8988T (cell line): ENCODE data around the gene MED13L.

Experiments used
- DNase-seq: peaks from one replicate; pipeline ENCODE4 v3.0.0; 2011

MED13L gene

DNA sequence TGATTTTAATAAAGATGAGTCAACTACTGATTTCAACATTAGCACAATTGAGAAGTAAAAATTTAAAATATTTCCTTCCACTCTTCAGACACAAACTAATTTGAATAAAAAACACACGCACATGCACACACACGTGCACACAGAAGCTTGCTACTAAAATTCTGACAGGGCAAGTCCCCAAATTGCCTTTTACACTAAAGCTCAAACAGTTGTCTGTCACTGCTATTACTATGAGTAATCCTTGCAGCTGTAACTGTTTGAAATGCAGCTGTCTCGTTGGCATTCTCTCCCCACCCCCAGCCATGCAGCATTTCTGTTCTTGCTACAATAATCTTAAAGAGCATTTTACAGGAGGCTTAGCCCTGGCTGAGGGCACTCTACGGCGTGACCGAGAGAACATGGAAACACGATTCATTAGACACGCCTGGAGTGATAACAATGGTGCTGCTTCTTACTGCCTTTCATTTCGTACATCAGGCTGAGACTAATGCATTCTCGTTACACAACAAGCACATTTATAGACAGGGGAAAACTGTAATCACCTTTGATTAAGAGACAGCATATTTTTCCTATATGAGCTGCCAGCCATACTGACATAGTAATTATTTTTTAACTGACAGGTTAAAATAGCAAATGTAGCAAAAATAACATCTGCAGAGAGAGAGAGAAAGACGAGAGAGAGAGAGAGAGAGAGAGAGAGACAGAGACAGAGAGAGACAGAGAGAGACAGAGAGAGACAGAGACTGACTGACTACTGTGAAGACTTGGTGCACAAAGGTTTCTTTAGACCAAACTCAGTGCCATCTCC lies 153.8 kb downstream of the MED13L start:
- no peak for DNase-seq

DNA sequence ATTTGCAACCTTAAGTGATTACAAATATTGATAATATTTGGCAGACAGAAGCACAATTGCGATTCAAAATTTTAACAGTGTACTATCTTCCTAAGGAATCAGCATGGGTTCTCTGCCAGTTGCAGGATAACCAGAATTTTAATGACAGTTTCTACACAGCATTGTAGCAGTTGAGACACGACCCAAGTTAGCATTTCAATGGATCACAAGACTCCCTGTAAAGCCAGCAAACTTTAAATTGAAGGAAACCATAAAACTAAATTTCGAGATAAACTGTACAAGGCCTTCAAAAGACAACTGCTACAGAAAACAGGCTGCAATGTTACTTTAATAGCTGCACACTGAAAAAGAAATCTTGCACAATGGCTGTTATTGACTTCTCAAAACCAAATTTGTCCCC lies 154.9 kb downstream of the MED13L start:
- no peak for DNase-seq

DNA sequence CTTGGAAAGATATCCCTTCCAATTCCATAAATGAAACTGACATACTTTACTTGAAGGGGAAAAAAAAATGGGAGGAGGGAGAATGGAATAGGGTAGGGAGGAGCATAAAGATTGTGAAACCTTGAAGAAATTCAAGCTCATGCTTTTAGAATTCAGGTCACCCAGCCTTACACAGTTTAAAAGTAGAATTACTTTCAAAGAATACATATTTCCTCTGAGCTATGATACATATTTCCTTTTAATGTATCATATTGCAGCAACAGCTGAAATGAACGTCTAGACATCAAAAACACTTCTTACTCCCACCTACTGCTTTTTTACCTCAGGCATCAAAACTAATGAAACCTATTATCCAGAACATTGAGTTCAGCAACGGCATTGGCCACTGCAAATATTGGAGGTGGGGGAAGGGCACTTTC lies 156.0 kb downstream of the MED13L start:
- DNase-seq, result no peak

DNA sequence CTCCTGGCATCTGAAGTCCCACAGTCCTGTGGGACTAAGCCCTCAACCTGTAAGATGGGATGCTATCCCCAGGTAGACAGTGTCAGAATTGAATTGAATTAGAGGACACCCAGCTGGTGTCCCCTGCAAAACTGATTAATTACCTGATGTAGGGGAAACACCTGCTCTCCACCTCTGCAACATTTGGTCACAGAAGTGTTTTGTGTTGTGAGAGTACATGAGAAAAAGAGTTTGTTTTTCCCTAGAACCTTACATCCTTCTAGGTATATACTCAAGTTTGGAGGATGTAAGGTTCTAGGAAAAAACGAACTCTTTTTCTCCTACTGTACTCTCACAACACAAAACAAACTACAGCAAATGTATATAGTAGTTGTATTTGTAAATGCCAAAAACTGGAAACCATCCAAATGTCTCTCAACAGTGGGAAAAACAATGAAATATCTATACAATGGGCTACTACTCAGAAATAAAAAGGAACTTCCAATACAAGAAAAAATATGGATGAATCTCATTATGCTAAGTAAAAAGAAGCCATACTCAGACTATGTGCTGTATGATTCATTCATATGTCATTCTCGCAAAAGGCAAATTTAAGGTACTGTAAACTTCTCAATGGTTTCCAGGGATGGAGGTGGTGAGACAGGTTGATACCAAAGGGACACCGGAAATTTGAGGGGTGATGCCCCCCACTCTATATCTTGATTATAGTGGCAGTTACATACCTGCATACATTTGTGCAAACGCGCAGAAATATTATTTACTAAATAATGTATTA lies 160.7 kb downstream of the MED13L start:
- no peak for DNase-seq

DNA sequence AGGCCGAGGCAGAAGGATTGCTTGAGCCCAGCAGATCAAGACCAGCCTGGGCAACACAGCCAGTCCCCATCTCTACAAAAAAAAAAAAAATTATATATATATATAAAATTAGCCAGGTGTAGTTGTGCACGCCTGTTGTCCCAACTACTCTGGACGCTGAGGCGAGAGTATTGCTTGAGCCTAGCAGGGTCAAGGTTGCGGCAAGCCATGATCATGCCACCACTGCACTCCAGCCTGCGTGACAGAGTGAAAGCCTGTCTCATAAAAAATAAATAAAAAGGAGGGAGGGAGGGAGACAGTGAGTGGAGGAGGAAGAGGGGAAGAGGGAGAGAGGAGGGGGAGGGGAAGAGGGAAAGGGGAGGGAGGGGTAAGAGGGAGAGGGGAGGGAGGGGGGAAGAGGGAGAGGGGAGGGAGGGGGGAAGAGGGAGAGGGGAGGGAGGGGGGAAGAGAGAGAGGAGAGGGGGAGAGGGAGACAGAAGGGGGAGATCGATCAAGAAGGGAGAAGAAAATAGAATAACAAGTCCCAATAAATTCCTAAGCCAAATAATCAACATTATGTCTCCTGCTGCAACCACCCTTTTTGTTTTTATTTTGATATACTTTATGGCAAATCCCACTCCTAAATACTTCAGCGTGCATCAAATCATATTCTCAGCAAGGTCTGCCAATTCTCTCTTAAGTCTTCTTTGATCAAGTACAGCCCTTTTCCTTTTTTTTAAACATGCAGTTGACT lies 163.9 kb downstream of the MED13L start:
- no peak for DNase-seq

DNA sequence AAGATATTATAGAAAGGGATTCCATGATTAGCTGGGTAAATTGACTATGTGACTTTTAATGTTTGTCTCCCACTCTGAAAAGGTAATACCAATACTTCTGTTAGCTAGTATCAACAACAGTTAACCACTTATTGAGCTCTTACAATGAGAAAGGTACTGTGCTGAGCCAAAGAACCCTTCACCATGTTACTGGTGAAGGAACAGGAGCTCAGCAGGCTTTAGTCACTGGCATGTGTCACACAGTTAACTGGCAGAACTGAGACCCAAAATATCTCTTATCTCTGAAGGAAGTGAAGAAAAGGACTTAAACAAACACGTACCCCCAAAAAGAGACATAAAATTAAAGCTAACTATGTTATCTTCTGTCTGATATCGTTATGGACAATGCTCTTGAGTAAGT lies 170.6 kb downstream of the MED13L start:
- no peak for DNase-seq

DNA sequence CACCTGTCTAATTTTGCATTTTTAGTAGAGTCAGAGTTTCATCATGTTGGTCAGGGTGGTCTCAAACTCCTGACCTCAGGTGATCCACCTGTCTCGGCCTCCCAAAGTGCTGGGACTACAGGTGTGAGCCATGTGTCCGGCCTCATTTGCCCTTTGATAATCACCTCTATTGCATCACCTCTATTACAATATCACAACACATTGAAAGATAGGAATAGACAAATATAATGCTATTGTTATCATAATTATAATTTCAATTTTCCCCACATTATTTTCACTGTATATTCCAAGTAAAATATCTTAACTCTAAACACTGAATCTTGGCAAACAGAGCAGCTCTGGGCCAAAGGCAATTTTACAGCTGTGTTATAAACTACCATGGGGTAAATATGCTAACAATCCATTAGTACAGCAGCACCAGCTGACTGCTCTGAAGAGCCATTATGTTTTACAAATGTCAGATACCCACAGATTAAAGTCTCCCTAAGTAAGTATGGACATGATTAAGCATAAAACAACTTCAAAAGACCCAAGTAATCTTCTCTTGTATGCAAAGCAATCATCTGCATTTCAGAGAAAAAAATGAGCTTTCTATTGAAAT lies 173.2 kb downstream of the MED13L start:
- DNase-seq, result no peak

DNA sequence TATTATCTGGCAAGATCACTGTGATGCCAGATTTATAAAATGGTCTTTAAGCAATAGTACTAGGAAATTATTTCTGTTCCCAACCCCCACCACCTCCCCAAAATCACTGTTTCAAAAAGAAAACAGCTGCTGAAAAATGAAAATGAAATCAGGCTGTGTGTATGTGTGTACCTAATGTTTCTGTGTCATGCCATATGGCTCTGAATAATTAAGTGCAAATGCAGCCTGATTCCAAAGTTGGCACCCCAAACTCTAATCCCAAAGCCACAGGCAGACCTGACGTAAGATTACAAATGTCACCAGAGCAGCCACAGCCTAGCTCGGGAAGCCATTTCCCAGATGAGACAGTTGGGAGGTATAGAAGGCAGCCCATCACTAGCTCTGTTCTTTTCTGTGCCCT lies 175.5 kb downstream of the MED13L start:
- no peak for DNase-seq

DNA sequence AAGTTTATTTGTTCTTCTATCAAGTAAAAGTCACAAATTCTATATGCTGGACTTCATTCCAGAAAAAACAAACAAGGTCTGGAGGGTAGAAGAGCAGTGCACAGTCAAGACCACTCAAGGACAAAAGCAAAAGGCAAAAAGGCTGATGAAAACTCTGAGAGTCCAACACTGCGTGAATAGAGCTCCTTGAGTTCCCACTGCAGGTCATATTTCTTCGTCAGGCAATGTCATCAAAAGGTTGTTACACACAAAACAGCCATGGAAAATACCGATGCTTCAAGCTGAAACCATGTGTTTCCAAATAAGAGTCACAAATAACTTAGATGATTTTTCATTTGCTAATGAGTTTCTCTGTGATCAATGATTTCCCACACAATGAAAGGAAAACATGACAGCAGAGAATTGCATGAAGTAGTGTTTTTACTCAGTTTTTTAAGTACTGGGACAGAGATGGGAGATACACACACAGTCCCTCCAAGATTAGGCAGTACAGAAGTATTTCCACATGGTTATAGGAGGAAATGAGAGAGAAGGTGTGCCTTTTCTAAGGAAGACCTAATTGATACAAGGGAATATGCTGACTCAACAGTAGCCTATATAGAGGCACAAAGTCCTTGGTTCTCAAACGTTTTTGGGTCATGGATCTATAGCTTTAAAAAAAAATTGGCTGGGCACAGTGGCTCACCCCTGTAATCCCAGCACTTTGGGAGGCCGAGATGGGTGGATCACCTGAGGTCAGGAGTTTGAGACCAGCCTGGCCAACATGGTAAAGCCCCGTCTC lies 177.7 kb downstream of the MED13L start:
- no peak for DNase-seq

DNA sequence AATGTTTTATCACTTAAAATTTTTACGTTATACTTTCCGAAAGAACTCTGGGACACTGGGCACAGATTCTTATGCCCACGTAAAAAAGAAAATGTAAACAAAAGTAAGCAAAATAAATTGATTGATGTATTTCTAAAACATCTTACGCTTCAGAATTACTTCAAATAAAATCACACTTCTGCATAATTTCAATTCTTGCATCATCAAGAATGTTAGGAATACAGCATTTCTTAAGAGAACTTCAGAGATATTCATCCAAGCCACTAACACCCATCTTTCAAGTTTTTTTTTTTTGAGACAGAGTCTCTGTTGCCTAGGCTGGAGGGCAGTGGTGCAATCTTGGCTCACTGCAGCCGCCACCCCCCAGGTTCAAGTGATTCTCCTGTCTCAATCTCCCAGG lies 180.6 kb downstream of the MED13L start:
- DNase-seq, result no peak

DNA sequence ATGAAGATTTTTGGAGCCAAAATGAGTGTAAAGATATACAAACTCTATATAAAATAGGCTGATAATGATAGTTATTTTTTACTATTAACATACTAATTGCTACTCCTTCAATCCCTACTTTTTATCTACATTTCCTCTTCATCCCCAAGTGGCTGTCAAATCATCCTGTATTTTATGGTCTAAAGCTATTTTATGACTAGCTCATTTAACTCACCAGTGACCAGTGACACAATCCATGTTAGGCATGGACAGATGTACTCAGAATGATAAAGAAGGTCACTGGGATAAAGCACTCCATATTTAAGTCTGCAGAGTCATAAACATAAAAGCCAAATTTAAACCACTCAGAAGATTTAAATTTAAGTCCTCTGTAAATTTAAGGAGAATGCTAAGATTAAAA lies 183.0 kb downstream of the MED13L start:
- no peak for DNase-seq

DNA sequence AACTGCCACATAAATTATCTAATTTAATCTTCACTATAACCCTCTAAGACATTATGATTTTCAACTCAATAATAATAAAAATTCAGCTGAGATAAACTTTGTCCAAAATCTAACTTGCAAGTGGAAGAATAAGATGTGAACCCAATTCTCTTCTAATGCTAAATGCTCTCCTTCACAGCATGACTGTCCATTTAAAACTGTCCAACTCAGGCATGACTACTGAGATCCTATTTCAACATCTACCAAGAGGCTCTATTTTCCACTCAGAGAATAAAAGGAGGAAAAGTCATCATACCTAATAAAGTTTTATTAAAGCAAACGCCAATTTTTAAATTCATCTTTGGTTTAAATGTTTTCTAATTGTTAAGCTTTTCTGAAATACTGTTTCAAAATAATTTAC lies 183.6 kb downstream of the MED13L start:
- no peak for DNase-seq

DNA sequence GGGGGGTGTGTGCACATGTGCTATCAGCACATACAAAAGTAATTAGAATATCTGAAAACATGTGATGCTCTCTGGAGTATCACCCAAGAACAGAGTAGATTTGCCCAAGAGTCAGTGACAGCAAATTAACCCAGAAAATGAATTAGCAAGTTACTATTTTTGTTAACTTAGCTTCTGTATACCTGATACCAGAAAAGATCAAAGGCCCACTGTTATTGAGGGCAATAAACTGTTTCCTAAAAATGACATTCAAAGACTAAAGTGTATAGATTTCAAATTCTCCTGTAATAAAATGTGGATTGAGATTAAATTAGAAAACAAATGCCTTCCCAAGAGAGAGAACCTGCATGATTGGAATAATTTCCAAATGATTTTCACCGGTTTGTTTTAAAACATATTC lies 184.7 kb downstream of the MED13L start:
- no peak for DNase-seq

DNA sequence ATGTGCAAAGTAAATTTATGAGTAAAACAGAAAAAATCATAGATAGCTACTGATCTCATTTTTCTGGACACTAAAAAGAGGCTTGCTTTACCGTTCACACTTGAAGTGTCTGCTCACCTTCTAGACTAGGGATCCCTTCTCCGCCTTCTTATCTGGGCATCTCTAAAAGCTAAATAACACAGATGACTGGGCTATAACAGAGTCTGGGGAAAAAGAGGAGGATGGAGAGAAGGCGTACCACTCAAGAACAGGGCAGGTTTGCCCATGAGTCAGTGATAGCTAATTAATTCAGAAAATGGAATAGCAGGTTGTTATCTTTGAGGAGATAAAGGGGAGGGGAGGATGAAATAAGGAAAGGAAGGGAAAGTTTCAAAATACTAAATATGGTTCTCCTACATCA lies 185.3 kb downstream of the MED13L start:
- no peak for DNase-seq

DNA sequence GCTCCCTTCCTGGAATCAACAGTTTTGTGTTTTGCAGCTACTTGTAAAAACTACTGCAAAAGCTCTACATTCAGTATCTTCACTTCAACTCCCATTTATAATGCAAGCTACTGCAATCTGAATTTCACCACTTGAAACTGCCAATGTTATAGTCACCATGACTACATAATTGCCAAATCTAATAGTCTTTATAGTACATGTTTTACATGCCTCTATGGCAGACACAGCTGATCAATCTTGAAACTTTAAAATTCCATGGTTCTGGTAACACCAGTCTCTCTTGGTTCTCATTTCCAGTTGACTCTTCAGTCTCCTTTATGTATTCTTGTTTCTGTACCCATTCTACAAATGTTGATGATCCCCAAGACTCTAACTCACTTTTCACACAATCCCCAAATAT lies 185.9 kb downstream of the MED13L start:
- no peak for DNase-seq

DNA sequence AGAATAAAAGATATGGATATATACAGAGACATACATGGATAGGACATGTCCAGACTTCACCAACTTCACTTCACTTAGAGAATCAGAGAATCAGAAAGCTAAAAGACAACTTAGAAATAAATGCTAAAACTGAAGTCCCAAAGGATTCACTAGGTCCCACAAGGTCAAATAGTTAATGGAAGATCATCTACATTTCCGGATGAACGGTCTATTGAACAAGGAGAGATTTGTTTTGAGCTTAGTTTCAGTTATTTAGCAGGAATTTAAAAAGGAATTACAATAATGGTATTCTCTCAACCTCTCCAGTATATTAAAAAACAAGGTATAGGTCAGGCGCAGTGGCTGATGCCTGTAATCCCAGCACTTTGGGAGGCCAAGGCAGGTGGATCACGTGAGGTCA lies 187.0 kb downstream of the MED13L start:
- no peak for DNase-seq

DNA sequence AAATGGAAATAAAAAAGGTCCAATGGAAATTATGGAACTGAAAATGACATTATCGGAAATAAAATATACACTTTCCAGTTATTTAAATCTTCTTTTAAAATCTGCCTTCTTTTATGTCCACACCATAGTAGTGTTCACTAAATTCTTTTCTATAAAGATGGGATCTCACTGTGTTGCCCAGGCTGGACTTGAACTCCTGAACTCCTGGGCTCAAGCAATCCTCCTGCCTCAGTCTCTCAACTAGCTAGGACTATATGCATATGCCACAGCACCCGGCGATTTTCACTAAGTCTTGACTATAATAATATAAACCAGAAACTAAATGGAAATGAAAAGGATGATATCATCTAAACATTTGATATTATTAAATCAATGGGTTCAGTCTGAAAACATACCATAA lies 188.4 kb downstream of the MED13L start:
- DNase-seq, result no peak

DNA sequence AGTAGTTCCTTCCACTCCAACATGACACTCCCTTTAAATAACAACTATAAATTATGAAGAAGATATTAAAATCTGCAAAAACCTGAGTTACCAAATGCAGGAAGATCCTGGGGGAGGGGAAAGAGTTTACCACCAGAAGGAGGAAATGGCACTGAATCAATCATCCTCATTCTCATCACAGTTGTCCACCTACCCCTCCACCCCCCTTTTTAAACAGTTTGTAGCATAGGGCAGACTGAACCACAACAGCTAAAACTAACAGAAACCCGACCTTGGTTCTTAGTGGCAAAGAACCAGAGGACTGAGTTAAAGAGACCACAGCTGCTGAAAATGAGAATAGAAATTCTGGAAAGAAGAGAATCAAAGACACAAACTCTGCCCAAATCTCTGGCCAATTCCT lies 189.5 kb downstream of the MED13L start:
- DNase-seq, result no peak

DNA sequence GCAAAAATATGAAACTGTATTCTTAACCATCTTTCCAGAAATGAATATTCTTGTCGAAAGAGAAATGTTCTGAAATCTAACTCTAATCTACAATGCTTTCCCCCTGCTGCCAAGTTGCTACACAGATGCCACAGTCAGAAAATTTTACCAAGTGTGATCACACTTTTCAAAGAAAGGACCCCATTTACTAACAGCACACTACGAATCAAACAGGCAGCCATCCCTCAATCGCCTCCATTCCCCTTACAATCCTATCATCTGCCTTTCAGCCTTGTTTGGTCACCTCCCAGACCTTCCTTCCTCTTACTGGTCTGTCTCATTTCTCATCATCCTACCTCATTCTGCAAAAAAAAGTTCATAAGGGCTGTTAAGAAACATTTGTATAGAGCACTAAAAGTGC lies 190.1 kb downstream of the MED13L start:
- DNase-seq, result no peak

DNA sequence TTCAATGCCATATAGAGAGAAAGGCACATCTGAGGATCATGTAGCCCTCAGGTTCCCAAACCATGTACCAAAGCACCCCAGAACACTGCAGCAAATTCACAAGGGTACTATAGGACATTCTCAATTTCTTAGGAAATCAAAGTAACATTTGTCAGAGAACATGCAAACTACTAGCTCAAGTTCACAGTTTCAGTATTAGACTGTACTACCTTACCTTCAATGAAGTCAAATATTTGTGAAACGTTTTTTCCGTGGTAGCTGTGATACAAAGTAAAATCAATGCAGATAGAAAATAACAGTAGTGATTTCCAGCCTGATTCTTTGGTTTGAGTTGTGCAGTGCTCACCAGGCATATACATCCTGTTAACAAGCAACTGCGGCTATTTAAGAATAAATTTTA lies 197.1 kb downstream of the MED13L start:
- no peak for DNase-seq

DNA sequence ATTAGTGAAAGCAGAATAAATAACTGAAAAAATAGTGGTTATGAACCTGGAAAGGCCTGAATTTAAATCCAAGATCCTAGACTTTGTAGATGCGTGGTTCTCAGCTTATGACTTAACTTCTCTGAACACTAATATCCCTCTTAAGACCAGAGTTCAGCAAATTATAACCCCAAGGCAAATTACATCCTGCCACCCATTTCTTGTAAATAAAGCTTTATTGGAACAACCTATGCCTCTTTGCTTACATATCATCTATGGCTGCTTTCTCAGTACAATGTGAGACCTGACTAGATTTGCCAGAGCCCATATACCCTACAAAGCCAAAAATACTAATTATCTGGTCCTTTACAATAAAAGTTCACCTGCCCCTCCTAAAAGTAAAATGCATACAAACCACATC lies 199.1 kb downstream of the MED13L start:
- no peak for DNase-seq

DNA sequence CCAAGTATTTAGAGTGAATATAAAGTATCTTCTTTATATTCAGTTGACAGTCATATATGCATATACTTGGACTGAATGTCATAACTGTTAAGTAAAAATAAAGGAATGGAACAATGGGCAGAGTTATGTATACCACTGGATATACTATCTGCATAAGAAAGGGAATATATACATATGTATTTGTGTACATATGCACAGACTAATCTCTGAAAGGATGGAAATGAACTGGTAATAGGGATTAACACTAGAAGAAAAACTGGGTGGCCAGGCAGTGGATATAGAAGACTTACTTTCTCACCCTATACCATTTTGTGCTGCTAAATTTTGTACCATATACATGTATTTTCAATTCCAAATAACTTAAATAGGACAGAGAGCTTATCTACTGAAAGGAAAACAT lies 200.1 kb downstream of the MED13L start:
- no peak for DNase-seq

DNA sequence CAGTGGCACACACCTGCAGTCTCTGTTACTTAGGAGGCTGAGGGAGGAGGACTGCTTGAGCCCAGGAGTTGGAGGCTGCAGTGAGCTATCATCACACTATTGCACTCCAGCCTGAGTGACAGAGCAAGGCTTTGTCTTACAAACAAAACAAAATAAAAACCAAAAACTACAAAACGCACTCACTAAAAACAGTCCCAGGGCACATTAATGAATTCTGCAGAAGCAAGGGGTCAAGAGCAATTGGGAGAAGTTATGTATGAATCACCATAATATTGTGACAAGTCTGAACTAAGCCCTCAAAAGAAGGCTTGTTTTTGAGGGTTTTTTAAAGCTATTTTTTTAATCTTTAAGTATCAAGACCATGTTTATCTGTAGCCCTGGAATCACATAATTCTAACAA lies 201.1 kb downstream of the MED13L start:
- DNase-seq, result no peak
